GM12872 (cell line): ENCODE results near the gene SH2D7.

Experiments used
- CTCF ChIP-seq: IDR thresholded peaks from 3 replicates; pipeline ENCODE4 v1.5.1; 2011; ENCODE audit warnings: low read depth, mild to moderate bottlenecking, low read length, moderate library complexity; ENCODE audit not compliant: insufficient read depth

SH2D7 gene

DNA sequence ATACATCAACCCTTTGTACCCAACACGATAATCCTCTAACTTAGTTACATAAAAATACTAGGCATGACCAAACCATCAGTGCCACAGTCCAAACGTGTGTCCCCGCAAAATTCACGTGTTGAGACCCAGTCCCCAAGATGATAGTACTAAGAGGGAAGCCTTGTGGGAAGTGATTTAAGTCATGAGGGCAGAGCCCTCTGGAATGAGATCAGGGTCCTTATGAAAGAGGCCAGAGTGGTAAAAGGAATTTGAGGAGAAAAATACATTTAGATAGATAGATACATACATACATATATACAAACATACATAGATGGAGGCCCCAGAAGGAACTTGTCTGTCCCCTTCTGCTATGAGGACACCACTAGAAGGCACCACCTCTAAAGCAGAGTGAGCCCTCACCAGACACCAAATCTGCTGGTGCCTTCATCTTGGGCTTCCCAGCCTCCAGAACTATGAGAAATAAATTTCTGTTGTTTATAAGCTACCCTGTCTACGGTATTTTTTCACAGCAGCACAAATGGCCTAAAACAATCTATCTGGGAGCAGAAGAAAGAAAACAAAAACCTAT, 22.8 kb upstream of the SH2D7 start:
- TF ChIP-seq CTCF = 0 out of 3 replicates have a peak, but pooled peaks have one; percentile 19

DNA sequence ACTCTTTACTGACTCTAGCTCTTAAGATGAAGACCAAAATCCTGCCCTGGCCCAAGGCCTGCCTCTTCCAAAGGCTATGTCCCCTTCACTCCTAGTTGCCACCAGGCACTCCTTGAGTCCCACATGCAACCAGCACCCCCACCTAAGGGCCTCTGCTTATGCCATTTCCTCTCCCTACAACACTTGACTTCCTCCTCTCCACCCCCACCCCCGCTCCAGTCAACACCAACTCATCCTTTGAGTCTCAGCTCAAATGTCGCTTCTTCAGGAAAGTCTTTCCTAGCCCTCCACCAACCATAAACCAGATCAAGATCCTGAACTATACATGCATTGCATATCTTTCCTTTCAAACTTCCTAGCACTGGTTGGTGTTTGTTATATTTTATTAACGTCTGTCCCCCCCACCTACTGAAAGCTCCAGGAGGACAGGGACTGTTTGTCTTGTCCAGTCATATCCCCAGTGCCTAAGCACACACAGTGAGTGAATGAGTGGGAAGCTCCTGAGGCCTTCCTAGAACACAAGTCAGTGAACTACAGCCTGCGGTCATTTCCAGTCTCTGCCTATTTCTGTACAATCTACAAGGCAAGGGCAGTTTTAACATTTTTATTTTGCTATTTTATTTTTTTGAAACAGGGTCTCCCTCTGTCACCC, 22.2 kb upstream of the SH2D7 start:
- no peak for TF ChIP-seq CTCF

DNA sequence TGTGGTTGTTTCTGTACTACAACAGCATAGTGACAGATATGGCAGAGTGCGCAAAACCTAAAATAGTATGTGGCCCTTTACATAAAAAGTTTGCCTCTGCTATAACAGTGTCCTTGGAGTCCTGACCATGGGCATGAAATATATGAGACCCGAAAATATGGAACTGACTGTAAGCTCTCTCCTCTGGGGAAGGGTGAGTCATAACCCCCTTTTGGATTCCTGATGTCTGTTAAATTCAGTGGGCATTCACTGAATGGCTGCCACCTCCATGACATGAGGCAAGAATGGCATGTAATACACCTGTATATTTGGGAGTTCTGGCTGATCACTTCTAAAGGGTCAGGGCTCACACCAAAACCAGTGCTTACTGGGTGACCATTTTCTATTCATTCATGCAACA, 21.0 kb upstream of the SH2D7 start:
- TF ChIP-seq CTCF = no peak

GRCh38 chr15:78072080-78072892, 20.1 kb upstream of the SH2D7 start:
- TF ChIP-seq CTCF = no peak

- TF ChIP-seq CTCF = no peak
Observed at GRCh38 chr15:78073046-78073787, 19.1 kb upstream of the SH2D7 start.

- no peak for TF ChIP-seq CTCF
Observed at GRCh38 chr15:78075490-78076230, 16.7 kb upstream of the SH2D7 start.
